A673 (cell line): Measurements from ENCODE around the gene MBL2.

Source experiments
- CTCF ChIP-seq: fragments of 300-800, 200-600 bp; sonication (generic); conservative IDR thresholded peaks from 2 replicates; pipeline ENCODE4 v1.5.1; 2017; ENCODE audit warnings: low read depth, mild to moderate bottlenecking, antibody characterized with exemption, low read length, moderate library complexity, mixed read lengths
- EZH2 ChIP-seq: fragments of 200-600 bp; sonication (generic); IDR thresholded peaks from 2 replicates; pipeline ENCODE4 v1.6.1; 2017; ENCODE audit warnings: borderline replicate concordance, low read depth, mild to moderate bottlenecking, mixed read lengths, antibody characterized with exemption, low read length; ENCODE audit not compliant: poor library complexity, severe bottlenecking

- no peak for TF ChIP-seq CTCF
- TF ChIP-seq EZH2: no peak
Measured at GRCh38 chr10:52739380-52740154, 33.0 kb downstream of the MBL2 start.
